ENCODE measurements around the gene EVC2. TPM values are rescaled to one million over a fixed set of nuclear protein-coding genes. Genes with fewer than 3 reads are reported as not detected.
"Not testable (repeated sequence)": the region's sequence is repeated elsewhere in the genome, so short reads cannot be mapped to it uniquely, and the experiment has no call there.

Gene EVC2
- total and polyA plus RNA-seq, 2 donors = 1.7 to 2.2 TPM

DNA sequence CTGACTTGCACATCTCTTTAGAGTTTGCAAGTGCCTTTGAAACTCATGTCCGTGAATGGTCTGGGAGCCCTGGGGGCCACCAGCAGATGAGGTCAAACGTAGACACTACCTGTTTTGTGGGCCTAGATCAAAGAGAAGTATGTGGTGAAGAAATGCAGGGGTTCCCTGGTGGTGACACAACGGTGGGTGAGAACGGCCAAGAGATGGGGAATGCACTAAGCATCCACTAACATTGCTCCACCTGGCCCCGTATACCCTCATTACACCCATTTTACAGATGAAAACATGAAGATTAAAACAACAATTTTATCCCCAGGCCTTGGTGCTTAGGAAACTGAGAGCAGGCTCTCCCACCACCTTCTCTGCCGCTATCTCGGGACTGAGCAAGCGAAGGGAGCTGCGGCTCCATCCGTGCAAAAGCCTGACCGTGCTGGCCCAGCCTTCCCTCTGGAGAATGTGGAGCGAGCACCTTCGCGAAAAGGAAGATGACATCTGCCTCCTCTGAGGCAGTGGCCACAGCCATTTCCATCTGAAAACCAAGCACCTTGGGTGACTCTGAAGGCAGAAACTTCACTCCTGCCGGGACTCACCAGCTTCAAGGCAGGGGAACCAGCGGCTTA lies 91.9 kb downstream of the EVC2 start:
- H3K27ac ChIP-seq (ENCODE audit: low read depth in 1 of 2, low read length in 1 of 2) = no peak overlapping the region
- H3K36me3 ChIP-seq (ENCODE audit: control insufficient read depth in 2 of 2, insufficient read depth in 2 of 2, low read length in 1 of 2) = no peaks in the 10 kb centered on the region
- no peak overlapping the region for H3K4me3 ChIP-seq (ENCODE audit: low read length in 2 of 2)
- 90% methylated on average over 16 of the region's 16 CpGs for WGBS
- H3K4me1 ChIP-seq (ENCODE audit: control insufficient read depth in 2 of 2, insufficient read depth in 2 of 2, low read length in 2 of 2) = no peaks in the 10 kb centered on the region
- no peaks in the 10 kb centered on the region for H3K9me3 ChIP-seq (ENCODE audit: control insufficient read depth in 2 of 2, insufficient read depth in 1 of 2, low read length in 1 of 2)
- H3K27me3 ChIP-seq (ENCODE audit: control insufficient read depth in 2 of 2, insufficient read depth in 1 of 2, low read length in 1 of 2) = no peaks in the 10 kb centered on the region
- DNase-seq (ENCODE audit: low read depth in 6 of 9, low spot score in 9 of 9) = no peak

DNA sequence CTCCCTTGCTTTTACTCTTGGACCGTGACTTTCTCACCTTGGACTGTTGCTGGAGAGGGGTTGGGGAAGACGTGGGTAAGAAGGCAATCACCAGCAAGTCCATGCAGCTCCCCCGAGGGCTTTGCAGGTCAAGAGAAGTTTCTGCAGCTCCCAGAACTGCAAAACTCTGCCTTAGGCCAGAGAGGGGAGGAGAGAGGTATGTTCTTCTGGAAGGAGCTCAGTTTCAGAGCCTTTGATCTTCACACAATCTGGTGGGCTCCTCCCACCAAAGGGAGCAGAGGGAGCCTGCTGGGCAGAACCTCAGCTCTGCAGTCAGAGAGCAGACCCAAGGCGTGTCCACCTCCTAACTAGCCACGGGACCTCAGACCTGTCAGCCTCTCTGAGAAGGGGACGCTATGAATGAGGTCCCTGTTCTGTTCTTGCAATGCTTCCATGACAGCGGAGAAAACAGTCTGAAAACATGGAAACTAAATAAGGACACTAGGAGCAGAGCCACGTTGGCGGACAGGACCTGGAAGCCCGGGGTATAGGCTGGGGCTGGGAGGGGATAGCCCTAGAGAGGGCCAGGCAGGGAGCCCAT lies 92.8 kb downstream of the EVC2 start:
- H3K27ac ChIP-seq (ENCODE audit: low read depth in 1 of 2, low read length in 1 of 2) = no peak overlapping the region
- H3K4me3 ChIP-seq (ENCODE audit: low read length in 2 of 2) = no peak overlapping the region
- no peak for DNase-seq (ENCODE audit: low read depth in 6 of 9, low spot score in 9 of 9)
- H3K27me3 ChIP-seq (ENCODE audit: control insufficient read depth in 2 of 2, insufficient read depth in 1 of 2, low read length in 1 of 2) = no peaks in the 10 kb centered on the region
- no peaks in the 10 kb centered on the region for H3K9me3 ChIP-seq (ENCODE audit: control insufficient read depth in 2 of 2, insufficient read depth in 1 of 2, low read length in 1 of 2)
- 82% methylated on average over 10 of the region's 10 CpGs for WGBS
- H3K4me1 ChIP-seq (ENCODE audit: control insufficient read depth in 2 of 2, insufficient read depth in 2 of 2, low read length in 2 of 2) = no peaks in the 10 kb centered on the region
- H3K36me3 ChIP-seq (ENCODE audit: control insufficient read depth in 2 of 2, insufficient read depth in 2 of 2, low read length in 1 of 2) = no peaks in the 10 kb centered on the region

DNA sequence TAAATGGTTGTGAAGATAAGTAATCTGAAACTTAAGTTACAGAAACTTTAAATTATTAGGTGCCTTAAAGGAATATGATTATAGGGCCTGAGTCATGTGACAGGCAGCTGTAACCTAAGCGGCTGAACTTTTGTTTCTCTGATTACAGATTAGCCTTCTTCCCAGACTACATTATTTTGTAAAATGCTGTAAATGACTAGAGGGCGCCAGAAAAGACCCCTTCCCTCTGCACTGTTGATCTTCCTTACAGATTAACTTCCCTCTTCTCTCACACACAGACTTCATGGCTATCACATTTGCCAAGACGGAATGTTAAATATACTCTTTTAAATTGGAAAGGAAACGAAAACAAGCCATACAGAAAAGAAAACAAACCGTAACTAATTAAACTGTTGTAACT lies 96.6 kb downstream of the EVC2 start:
- Histone ChIP-seq H3K27ac (ENCODE audit: low read depth in 1 of 2, low read length in 1 of 2) (no peak overlapping the region), H3K36me3 (ENCODE audit: control insufficient read depth in 2 of 2, insufficient read depth in 2 of 2, low read length in 1 of 2) (no peaks in the 10 kb centered on the region), H3K4me3 (ENCODE audit: low read length in 2 of 2) (no peak overlapping the region), H3K9me3 (ENCODE audit: control insufficient read depth in 2 of 2, insufficient read depth in 1 of 2, low read length in 1 of 2) (no peaks in the 10 kb centered on the region), H3K4me1 (ENCODE audit: control insufficient read depth in 2 of 2, insufficient read depth in 2 of 2, low read length in 2 of 2) (no peaks in the 10 kb centered on the region), H3K27me3 (ENCODE audit: control insufficient read depth in 2 of 2, insufficient read depth in 1 of 2, low read length in 1 of 2) (no peaks in the 10 kb centered on the region)
- no peak for DNase-seq (ENCODE audit: low read depth in 6 of 9, low spot score in 9 of 9)
- 80% methylated on average over 5 of the region's 5 CpGs for WGBS

DNA sequence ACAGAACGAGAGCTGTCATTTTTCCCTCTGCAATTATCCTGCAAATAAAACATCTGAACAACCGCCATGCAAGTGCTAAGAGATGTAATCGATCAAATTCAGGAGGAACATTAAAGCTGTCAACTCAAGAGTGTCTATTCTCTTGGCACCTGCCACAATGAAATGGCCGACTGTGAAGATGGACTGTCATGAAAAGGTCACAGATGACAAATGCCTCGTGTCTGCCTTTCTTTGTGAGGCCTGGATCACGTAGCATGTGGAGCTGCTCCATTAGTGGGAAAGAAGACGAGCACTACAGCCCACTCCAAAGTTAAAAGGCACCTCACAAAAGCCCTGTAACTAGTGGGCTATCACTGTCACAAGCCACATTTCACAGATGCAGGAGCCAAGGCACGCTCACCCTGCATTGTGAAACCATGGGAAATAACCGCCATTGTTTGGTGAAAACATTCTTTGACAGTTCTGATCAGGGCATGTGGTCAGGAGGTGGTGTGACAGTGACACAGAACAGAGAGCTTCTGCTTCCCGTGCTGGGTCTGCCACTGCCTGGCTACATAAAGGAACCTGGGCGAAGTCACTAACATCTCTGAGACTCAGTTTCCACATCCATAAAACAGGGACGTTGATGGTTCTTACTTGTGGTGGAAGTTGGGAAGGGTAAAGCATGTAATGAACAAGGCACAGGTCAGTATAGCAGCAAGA lies 98.9 kb downstream of the EVC2 start:
- Histone ChIP-seq H3K27me3 (ENCODE audit: control insufficient read depth in 2 of 2, insufficient read depth in 1 of 2, low read length in 1 of 2) (no peaks in the 10 kb centered on the region), H3K4me3 (ENCODE audit: low read length in 2 of 2) (no peak overlapping the region), H3K4me1 (ENCODE audit: control insufficient read depth in 2 of 2, insufficient read depth in 2 of 2, low read length in 2 of 2) (no peaks in the 10 kb centered on the region), H3K9me3 (ENCODE audit: control insufficient read depth in 2 of 2, insufficient read depth in 1 of 2, low read length in 1 of 2) (no peaks in the 10 kb centered on the region), H3K27ac (ENCODE audit: low read depth in 1 of 2, low read length in 1 of 2) (no peak overlapping the region), H3K36me3 (ENCODE audit: control insufficient read depth in 2 of 2, insufficient read depth in 2 of 2, low read length in 1 of 2) (no peaks in the 10 kb centered on the region)
- no peak for DNase-seq (ENCODE audit: low read depth in 6 of 9, low spot score in 9 of 9)
- 95% methylated on average over 12 of the region's 12 CpGs for WGBS

DNA sequence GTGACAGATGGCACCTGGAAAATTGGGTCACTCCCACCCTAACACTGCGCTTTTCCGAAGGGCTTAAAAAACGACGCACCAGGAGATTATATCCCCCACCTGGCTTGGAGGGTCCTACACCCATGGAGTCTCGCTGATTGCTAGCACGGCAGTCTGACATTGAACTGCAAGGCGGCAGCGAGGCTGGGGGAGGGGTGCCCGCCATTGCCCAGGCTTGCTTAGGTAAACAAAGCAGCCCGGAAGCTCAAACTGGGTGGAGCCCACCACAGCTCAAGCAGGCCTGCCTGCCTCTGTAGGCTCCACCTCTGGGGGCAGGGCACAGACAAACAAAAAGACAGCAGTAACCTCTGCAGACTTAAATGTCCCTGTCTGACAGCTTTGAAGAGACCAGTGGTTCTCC lies 114.5 kb downstream of the EVC2 start:
- H3K4me1 ChIP-seq (ENCODE audit: control insufficient read depth in 2 of 2, insufficient read depth in 2 of 2, low read length in 2 of 2); H3K27me3 ChIP-seq (ENCODE audit: control insufficient read depth in 2 of 2, insufficient read depth in 1 of 2, low read length in 1 of 2); DNase-seq (ENCODE audit: low read depth in 6 of 9, low spot score in 9 of 9); H3K4me3 ChIP-seq (ENCODE audit: low read length in 2 of 2); H3K9me3 ChIP-seq (ENCODE audit: control insufficient read depth in 2 of 2, insufficient read depth in 1 of 2, low read length in 1 of 2); H3K36me3 ChIP-seq (ENCODE audit: control insufficient read depth in 2 of 2, insufficient read depth in 2 of 2, low read length in 1 of 2); H3K27ac ChIP-seq (ENCODE audit: low read depth in 1 of 2, low read length in 1 of 2): not testable (repeated sequence)
- 97% methylated on average over 10 of the region's 10 CpGs for WGBS

DNA sequence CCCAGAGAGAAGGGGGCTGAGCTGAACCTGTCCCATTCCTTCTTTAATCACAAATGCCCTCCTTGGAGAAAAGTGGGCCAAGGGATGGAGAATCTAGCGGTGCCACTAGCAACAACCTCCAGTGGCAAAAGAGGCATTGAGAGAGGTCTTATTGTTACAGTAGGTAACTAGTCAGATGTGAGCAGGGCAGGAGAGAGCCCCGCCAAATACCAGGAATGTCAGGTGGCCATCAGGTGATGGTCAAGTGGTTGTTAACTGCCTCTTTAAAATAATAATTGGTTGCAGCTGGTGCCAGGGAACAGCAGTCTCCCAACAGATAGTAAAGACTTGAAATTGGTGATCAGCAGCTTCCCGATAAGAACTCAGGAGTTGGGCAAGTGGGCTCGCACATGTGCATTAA lies 116.1 kb downstream of the EVC2 start:
- H3K4me1 ChIP-seq (ENCODE audit: control insufficient read depth in 2 of 2, insufficient read depth in 2 of 2, low read length in 2 of 2) = no peaks in the 10 kb centered on the region
- no peak overlapping the region for H3K27ac ChIP-seq (ENCODE audit: low read depth in 1 of 2, low read length in 1 of 2)
- WGBS = 97% methylated on average over 4 of the region's 4 CpGs
- H3K9me3 ChIP-seq (ENCODE audit: control insufficient read depth in 2 of 2, insufficient read depth in 1 of 2, low read length in 1 of 2) = no peaks in the 10 kb centered on the region
- no peaks in the 10 kb centered on the region for H3K27me3 ChIP-seq (ENCODE audit: control insufficient read depth in 2 of 2, insufficient read depth in 1 of 2, low read length in 1 of 2)
- no peaks in the 10 kb centered on the region for H3K36me3 ChIP-seq (ENCODE audit: control insufficient read depth in 2 of 2, insufficient read depth in 2 of 2, low read length in 1 of 2)
- DNase-seq (ENCODE audit: low read depth in 6 of 9, low spot score in 9 of 9) = no peak
- no peak overlapping the region for H3K4me3 ChIP-seq (ENCODE audit: low read length in 2 of 2)

DNA sequence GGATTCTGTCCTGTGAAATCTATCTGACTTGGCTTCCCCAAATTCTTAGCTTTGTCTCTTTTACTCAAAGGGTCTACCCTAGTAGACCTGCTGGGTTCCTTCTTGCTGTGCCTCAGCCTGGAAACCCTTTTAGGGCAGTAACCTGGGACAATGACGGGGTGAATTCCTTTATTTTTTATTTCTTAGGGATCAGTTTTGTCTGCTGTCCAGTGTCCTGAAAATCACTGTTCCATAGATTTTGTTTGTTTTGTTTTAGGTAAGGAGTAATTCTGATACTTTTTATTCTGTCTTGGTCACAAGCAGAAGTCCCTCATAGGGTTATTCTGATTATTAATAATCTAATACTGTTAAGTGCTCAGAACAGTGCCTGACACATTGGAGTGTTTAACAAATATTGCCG lies 118.9 kb downstream of the EVC2 start:
- Histone ChIP-seq H3K9me3 (ENCODE audit: control insufficient read depth in 2 of 2, insufficient read depth in 1 of 2, low read length in 1 of 2) (no peaks in the 10 kb centered on the region), H3K27ac (ENCODE audit: low read depth in 1 of 2, low read length in 1 of 2) (no peak overlapping the region), H3K36me3 (ENCODE audit: control insufficient read depth in 2 of 2, insufficient read depth in 2 of 2, low read length in 1 of 2) (no peaks in the 10 kb centered on the region), H3K4me3 (ENCODE audit: low read length in 2 of 2) (no peak overlapping the region), H3K4me1 (ENCODE audit: control insufficient read depth in 2 of 2, insufficient read depth in 2 of 2, low read length in 2 of 2) (no peaks in the 10 kb centered on the region), H3K27me3 (ENCODE audit: control insufficient read depth in 2 of 2, insufficient read depth in 1 of 2, low read length in 1 of 2) (no peaks in the 10 kb centered on the region)
- WGBS = 95% methylated on average over 2 of the region's 2 CpGs
- DNase-seq (ENCODE audit: low read depth in 6 of 9, low spot score in 9 of 9) = no peak

DNA sequence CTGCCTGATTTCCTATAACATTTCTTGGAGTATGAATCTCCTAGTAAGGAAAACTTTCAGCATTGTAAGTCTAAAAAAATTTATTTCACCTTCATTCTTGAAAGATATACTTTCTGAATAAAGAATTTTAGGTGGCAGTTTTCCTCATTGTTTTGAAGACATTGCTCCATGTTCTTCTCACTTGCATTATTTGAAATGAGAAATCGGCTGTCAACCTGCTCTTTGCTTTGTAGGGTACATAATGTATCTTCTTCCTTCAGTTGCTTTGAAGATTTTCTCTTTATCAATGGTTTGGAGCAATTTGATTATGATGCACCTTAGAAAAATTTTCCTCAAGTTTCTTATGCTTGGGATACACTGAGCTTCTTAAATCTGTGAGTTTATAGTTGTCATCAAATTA lies 120.3 kb downstream of the EVC2 start:
- 90% methylated on average over 1 of the region's 1 CpG for WGBS
- no peaks in the 10 kb centered on the region for H3K4me1 ChIP-seq (ENCODE audit: control insufficient read depth in 2 of 2, insufficient read depth in 2 of 2, low read length in 2 of 2)

DNA sequence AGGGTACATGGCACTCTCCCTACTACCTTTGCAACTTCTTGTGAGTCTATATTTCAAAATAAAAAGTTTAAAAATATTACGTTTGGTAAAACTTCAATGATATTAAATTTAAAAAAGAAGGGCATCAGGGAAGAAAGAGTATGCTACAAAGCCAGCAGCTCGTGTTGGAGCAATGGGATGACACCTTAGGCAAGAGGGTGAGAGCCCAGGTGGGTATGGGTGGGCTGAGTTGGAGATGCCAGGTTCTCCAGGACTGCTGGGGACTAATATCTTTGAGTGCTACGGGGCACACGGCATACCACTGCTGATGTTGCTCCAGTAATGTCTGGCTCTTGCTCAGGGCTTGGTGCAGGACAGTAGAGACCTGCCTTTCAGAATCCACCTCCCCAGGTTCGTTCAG lies 132.4 kb downstream of the EVC2 start:
- no peaks in the 10 kb centered on the region for H3K9me3 ChIP-seq (ENCODE audit: control insufficient read depth in 2 of 2, insufficient read depth in 1 of 2, low read length in 1 of 2)
- no peaks in the 10 kb centered on the region for H3K27me3 ChIP-seq (ENCODE audit: control insufficient read depth in 2 of 2, insufficient read depth in 1 of 2, low read length in 1 of 2)
- no peaks in the 10 kb centered on the region for H3K4me1 ChIP-seq (ENCODE audit: control insufficient read depth in 2 of 2, insufficient read depth in 2 of 2, low read length in 2 of 2)
- WGBS = 82% methylated on average over 5 of the region's 5 CpGs
- H3K4me3 ChIP-seq (ENCODE audit: low read length in 2 of 2) = no peak overlapping the region
- DNase-seq (ENCODE audit: low read depth in 6 of 9, low spot score in 9 of 9) = no peak
- no peaks in the 10 kb centered on the region for H3K36me3 ChIP-seq (ENCODE audit: control insufficient read depth in 2 of 2, insufficient read depth in 2 of 2, low read length in 1 of 2)
- no peak overlapping the region for H3K27ac ChIP-seq (ENCODE audit: low read depth in 1 of 2, low read length in 1 of 2)

More for the DNA sequence above, 120.3 kb downstream of the EVC2 start:
- DNase-seq (ENCODE audit: low read depth in 6 of 9, low spot score in 9 of 9) = no peak
- H3K9me3 ChIP-seq (ENCODE audit: control insufficient read depth in 2 of 2, insufficient read depth in 1 of 2, low read length in 1 of 2) = no peaks in the 10 kb centered on the region
- H3K27me3 ChIP-seq (ENCODE audit: control insufficient read depth in 2 of 2, insufficient read depth in 1 of 2, low read length in 1 of 2) = no peaks in the 10 kb centered on the region
- no peak overlapping the region for H3K27ac ChIP-seq (ENCODE audit: low read depth in 1 of 2, low read length in 1 of 2)
- H3K4me3 ChIP-seq (ENCODE audit: low read length in 2 of 2) = no peak overlapping the region
- H3K36me3 ChIP-seq (ENCODE audit: control insufficient read depth in 2 of 2, insufficient read depth in 2 of 2, low read length in 1 of 2) = no peaks in the 10 kb centered on the region
